Stimulated activated CD8-positive, alpha-beta memory T cell treated with anti-CD3 and anti-CD28 coated beads, Interleukin-4, amount 100 ng/mL, for 4 hours (primary cell): ENCODE results near the gene RPH3AL.
A peak's percentile ranks its signal among the peaks of the same experiment; 100 is the strongest.

Source experiments
- DNase-seq, 2 donors: peaks; one replicate each; pipeline ENCODE4 v3.0.0-alpha.2; 2020; ENCODE audit warnings: low read depth in 2 of 2, low spot score in 1 of 2

RPH3AL gene

GRCh38 chr17:352421-353212 is at the start of gene RPH3AL:
Gene RPH3AL, minus strand, starts transcription at chr17:352807. Its CDS starts 25,264 bp downstream, at chr17:327543.
- no peak for DNase-seq

- no peak for DNase-seq
These were observed 47.6 kb upstream of the RPH3AL start for GRCh38 chr17:400257-400656.

- no peak for DNase-seq
These were observed 44.2 kb upstream of the RPH3AL start for GRCh38 chr17:396788-397187.

GRCh38 chr17:395974-396373 is 43.4 kb upstream of the RPH3AL start:
- DNase-seq = no peak

- no peak for DNase-seq
These were observed 42.6 kb upstream of the RPH3AL start for GRCh38 chr17:395179-395578.

- no peak for DNase-seq
These were observed 42.1 kb upstream of the RPH3AL start for GRCh38 chr17:394718-395095.

- DNase-seq = no peak
These were observed 41.5 kb upstream of the RPH3AL start for GRCh38 chr17:393806-394717.

GRCh38 chr17:391850-392249 is 39.2 kb upstream of the RPH3AL start:
- no peak for DNase-seq

GRCh38 chr17:390025-390424 is 37.4 kb upstream of the RPH3AL start:
- no peak for DNase-seq

GRCh38 chr17:388087-388486 is 35.5 kb upstream of the RPH3AL start:
- DNase-seq = no peak

GRCh38 chr17:386141-386876 is 33.7 kb upstream of the RPH3AL start:
- DNase-seq = peak in 1 of 2 donors; percentile 29

GRCh38 chr17:385836-386140 is 33.2 kb upstream of the RPH3AL start:
- DNase-seq = no peak

- DNase-seq = no peak
These were observed 32.7 kb upstream of the RPH3AL start for GRCh38 chr17:385178-385835.

- no peak for DNase-seq
These were observed 32.1 kb upstream of the RPH3AL start for GRCh38 chr17:384622-385177.

GRCh38 chr17:383771-384621 is 31.4 kb upstream of the RPH3AL start:
- no peak for DNase-seq

GRCh38 chr17:382644-383533 is 30.3 kb upstream of the RPH3AL start:
- DNase-seq = no peak

- no peak for DNase-seq
These were observed 29.5 kb upstream of the RPH3AL start for GRCh38 chr17:381941-382643.

- DNase-seq = no peak
These were observed 28.9 kb upstream of the RPH3AL start for GRCh38 chr17:381516-381915.
